ENCODE results near the gene MEOX2.

MEOX2 gene

DNA sequence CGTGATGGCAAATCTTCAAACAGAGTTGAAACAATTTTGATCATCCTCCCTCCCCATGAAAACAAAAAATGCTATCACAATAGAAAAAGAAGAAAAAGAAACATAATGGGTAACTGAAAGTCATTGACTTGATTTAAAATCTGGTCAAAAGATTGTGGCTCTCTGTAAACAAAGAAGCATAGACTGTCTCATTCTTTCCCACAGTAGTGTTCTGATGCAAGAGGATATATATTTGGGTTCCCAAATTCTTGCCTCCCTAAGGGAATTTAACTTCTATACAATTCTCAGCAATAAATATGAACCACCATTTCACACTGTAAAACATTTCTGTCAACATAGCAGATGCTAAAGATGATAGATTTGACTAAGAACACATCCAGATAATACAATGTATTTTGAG lies 32.8 kb upstream of the MEOX2 start:
- H3K4me3 Mint-ChIP-seq: no peak overlapping the region
- TF ChIP-seq, protein P1, sequence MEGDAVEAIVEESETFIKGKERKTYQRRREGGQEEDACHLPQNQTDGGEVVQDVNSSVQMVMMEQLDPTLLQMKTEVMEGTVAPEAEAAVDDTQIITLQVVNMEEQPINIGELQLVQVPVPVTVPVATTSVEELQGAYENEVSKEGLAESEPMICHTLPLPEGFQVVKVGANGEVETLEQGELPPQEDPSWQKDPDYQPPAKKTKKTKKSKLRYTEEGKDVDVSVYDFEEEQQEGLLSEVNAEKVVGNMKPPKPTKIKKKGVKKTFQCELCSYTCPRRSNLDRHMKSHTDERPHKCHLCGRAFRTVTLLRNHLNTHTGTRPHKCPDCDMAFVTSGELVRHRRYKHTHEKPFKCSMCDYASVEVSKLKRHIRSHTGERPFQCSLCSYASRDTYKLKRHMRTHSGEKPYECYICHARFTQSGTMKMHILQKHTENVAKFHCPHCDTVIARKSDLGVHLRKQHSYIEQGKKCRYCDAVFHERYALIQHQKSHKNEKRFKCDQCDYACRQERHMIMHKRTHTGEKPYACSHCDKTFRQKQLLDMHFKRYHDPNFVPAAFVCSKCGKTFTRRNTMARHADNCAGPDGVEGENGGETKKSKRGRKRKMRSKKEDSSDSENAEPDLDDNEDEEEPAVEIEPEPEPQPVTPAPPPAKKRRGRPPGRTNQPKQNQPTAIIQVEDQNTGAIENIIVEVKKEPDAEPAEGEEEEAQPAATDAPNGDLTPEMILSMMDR (IDR thresholded peaks at IDR 0.05; ENCODE audit: unreplicated experiment in 3 of 3): no peak
- H3K27me3 Mint-ChIP-seq (ENCODE audit: low read depth): no peaks in the 10 kb centered on the region
- H3K27ac Mint-ChIP-seq: peak overlapping the region in 1 of 3 experiments; percentile 25
- H3K4me1 Mint-ChIP-seq: peaks cover 19% of the 10 kb centered on the region
- no peaks in the 10 kb centered on the region for H3K36me3 Mint-ChIP-seq (ENCODE audit: low read depth)
- no peaks in the 10 kb centered on the region for H3K9me3 Mint-ChIP-seq

- Mint-ChIP-seq H3K4me3 (no peak overlapping the region), H3K4me1 (peaks cover 4% of the 10 kb centered on the region), H3K27ac (no peak overlapping the region), H3K9me3 (no peaks in the 10 kb centered on the region), H3K27me3 (ENCODE audit: low read depth) (no peaks in the 10 kb centered on the region), H3K36me3 (ENCODE audit: low read depth) (no peaks in the 10 kb centered on the region)
- TF ChIP-seq, protein P1 (IDR thresholded peaks at IDR 0.05; ENCODE audit: unreplicated experiment in 3 of 3): no peak
Measured at GRCh38 chr7:15715435-15715834, 29.0 kb upstream of the MEOX2 start.

GRCh38 chr7:15709978-15710377 lies 23.5 kb upstream of the MEOX2 start:
- no peak overlapping the region for H3K27ac Mint-ChIP-seq
- H3K27me3 Mint-ChIP-seq (ENCODE audit: low read depth): no peaks in the 10 kb centered on the region
- TF ChIP-seq, protein P1 (IDR thresholded peaks at IDR 0.05; ENCODE audit: unreplicated experiment in 3 of 3): no peak

DNA sequence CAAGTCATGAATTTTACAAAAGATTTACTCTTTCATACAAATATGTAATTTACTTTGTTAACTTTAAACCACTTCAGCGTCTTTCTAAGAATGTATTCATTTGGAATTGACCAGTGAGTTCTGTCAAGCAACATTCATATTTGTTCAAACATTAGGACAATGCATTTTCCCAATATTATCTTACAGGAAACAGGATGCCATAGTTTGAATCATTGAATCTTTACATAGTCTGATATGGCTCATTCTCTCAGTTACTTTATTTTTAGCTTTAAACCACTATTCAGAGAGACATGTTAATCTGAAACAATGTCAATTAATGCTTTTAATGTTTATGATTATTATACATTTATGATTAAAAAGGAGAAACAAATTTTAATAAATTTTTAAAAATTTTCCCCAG lies 21.1 kb upstream of the MEOX2 start:
- no peaks in the 10 kb centered on the region for H3K36me3 Mint-ChIP-seq (ENCODE audit: low read depth)
- H3K27me3 Mint-ChIP-seq (ENCODE audit: low read depth): no peaks in the 10 kb centered on the region
- H3K4me3 Mint-ChIP-seq: no peak overlapping the region
- TF ChIP-seq, protein P1 (IDR thresholded peaks at IDR 0.05; ENCODE audit: unreplicated experiment in 3 of 3): no peak
- H3K4me1 Mint-ChIP-seq: no peaks in the 10 kb centered on the region
- no peak overlapping the region for H3K27ac Mint-ChIP-seq
- H3K9me3 Mint-ChIP-seq: no peaks in the 10 kb centered on the region

More at GRCh38 chr7:15709978-15710377, 23.5 kb upstream of the MEOX2 start:
- no peaks in the 10 kb centered on the region for H3K36me3 Mint-ChIP-seq (ENCODE audit: low read depth)
- H3K4me1 Mint-ChIP-seq: no peaks in the 10 kb centered on the region
- no peaks in the 10 kb centered on the region for H3K9me3 Mint-ChIP-seq
- H3K4me3 Mint-ChIP-seq: no peak overlapping the region

- Mint-ChIP-seq H3K27ac (no peak overlapping the region), H3K27me3 (ENCODE audit: low read depth) (no peaks in the 10 kb centered on the region), H3K36me3 (ENCODE audit: low read depth) (no peaks in the 10 kb centered on the region), H3K9me3 (no peaks in the 10 kb centered on the region), H3K4me3 (no peak overlapping the region), H3K4me1 (no peaks in the 10 kb centered on the region)
- TF ChIP-seq, protein P1 (IDR thresholded peaks at IDR 0.05; ENCODE audit: unreplicated experiment in 3 of 3): no peak
Measured at GRCh38 chr7:15703732-15704131, 17.2 kb upstream of the MEOX2 start.

DNA sequence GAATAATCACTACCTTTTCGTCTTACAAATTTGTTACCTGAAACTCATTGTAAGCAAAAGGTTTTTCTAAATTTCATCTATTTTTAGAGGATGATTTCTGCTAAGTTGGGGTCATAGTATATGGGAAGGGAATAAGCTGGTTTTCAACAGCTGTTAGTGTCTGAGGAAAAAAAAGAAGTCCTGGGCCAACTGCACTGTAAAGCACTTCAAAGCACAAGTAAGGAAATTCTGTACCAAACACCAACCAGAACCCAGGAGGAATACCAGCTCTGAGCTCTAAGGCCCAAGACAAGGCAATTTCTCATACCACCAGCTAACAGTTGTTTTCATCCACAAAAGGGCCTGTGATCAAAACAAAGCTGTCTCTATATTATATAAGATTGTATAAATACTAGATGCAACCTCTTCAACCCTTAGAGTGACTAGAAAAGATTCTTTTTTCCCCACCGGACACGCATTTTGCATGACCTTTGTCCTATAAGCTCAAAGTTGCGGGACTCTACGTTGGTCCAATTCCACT lies 6.1 kb upstream of the MEOX2 start:
- no peaks in the 10 kb centered on the region for H3K9me3 Mint-ChIP-seq
- peak overlapping the region in 2 of 3 experiments; percentile 14 to 43 for H3K27ac Mint-ChIP-seq
- H3K36me3 Mint-ChIP-seq (ENCODE audit: low read depth): no peaks in the 10 kb centered on the region
- H3K4me1 Mint-ChIP-seq: peaks cover 30% of the 10 kb centered on the region
- H3K27me3 Mint-ChIP-seq (ENCODE audit: low read depth): peaks cover 39% of the 10 kb centered on the region
- H3K4me3 Mint-ChIP-seq: no peak overlapping the region
- TF ChIP-seq, protein P1 (IDR thresholded peaks at IDR 0.05; ENCODE audit: unreplicated experiment in 3 of 3): no peak

Data from nephron (organoid).